ENCODE results near the gene SPSB2.

GRCh38 chr12:6883252-6883651, 10.1 kb upstream of the SPSB2 start:
- TF ChIP-seq CTCF (IDR thresholded peaks at IDR 0.05; ENCODE audit: borderline replicate concordance, extremely low read depth, low read length, poor library complexity, severe bottlenecking) (no peak), EZH2 (IDR thresholded peaks at IDR 0.05; ENCODE audit: borderline replicate concordance, low read depth, low read length, severe bottlenecking) (no peak)

Data from DND-41 (cell line).